ENCODE measurements around the gene PGS1.

- no peak for TF ChIP-seq CTCF (IDR thresholded peaks at IDR 0.05)
- TF ChIP-seq POLR2AphosphoS5 (IDR thresholded peaks at IDR 0.05): no peak
Measured at GRCh38 chr17:78384479-78385175, 6.2 kb downstream of the PGS1 start.

All from prostate gland (tissue), 2 donors.